ENCODE data around the gene MAPT. TPM values are rescaled to one million over a fixed set of nuclear protein-coding genes. Genes with fewer than 3 reads are reported as not detected.
A peak's percentile ranks its signal among the peaks of the same experiment; 100 is the strongest.

The MAPT gene
- total RNA-seq, 4 donors from 2014 or later: 1.7 to 2.3 (median 1.8) TPM

GRCh38 chr17:46042925-46043324, 148.6 kb downstream of the MAPT start:
- intact Hi-C loops (cut with DNase I; ENCODE audit: low total_unique reads) (loop anchor here (5.0 kb wide), 1 partner anchor 169 kb away; no protein-coding TSS in a partner anchor), in situ Hi-C loops (cut with MboI; ENCODE audit: low pct_ligation_motif_present in 1 of 4, low pct_unique_long_range_greater_than_20kb in 1 of 4, low sequenced_read_pairs in 3 of 4) (loop anchor here in 3 of 4 donors (5.0 to 25.0 kb wide), 3 partner anchors 142 to 169 kb away; no protein-coding TSS in a partner anchor)
- WGBS, 2 donors (ENCODE audit: low coverage in 1 of 2): 24 to 43% methylated on average over 3 of the region's 3 CpGs
- H3K9me3 ChIP-seq: no peaks in the 10 kb centered on the region
- H3K27ac ChIP-seq: peak overlapping the region; percentile 56 to 74 (median 65)
- no peak for DNase-seq
- H3K4me1 ChIP-seq: peaks cover 0 to 46% (median 34%) of the 10 kb centered on the region in 4 donors
- peaks cover 0 to 26% (median 10%) of the 10 kb centered on the region in 4 donors for H3K36me3 ChIP-seq
- TF ChIP-seq POLR2AphosphoS5 (IDR thresholded peaks at IDR 0.05) (no peak), EP300 (IDR thresholded peaks at IDR 0.05; ENCODE audit: low read depth) (no peak), POLR2A (IDR thresholded peaks at IDR 0.05) (no peak), CTCF (IDR thresholded peaks at IDR 0.05) (no peak)
- no peak overlapping the region for H3K4me3 ChIP-seq
- no peaks in the 10 kb centered on the region for H3K27me3 ChIP-seq

GRCh38 chr17:46043606-46044005, 149.3 kb downstream of the MAPT start:
- TF ChIP-seq POLR2A (IDR thresholded peaks at IDR 0.05): no peak
- TF ChIP-seq POLR2AphosphoS5 (IDR thresholded peaks at IDR 0.05): no peak
- TF ChIP-seq CTCF (IDR thresholded peaks at IDR 0.05): no peak
- TF ChIP-seq EP300 (IDR thresholded peaks at IDR 0.05; ENCODE audit: low read depth): no peak
- DNase-seq: no peak
- H3K4me1 ChIP-seq: peaks cover 0 to 46% (median 34%) of the 10 kb centered on the region in 4 donors
- peak overlapping the region; percentile 56 to 74 (median 65) for H3K27ac ChIP-seq
- in situ Hi-C loops (cut with MboI; ENCODE audit: low pct_ligation_motif_present in 1 of 4, low pct_unique_long_range_greater_than_20kb in 1 of 4, low sequenced_read_pairs in 3 of 4): loop anchor here in 3 of 4 donors (5.0 to 25.0 kb wide), 3 partner anchors 141 to 169 kb away; no protein-coding TSS in a partner anchor
- no peaks in the 10 kb centered on the region for H3K9me3 ChIP-seq
- H3K4me3 ChIP-seq: no peak overlapping the region
- H3K27me3 ChIP-seq: no peaks in the 10 kb centered on the region
- 70% methylated on average over 3 of the region's 3 CpGs; no CpG with 5 or more reads in 1 of the 2 donors for WGBS, 2 donors (ENCODE audit: low coverage in 1 of 2)
- H3K36me3 ChIP-seq: peaks cover 0 to 21% (median 10%) of the 10 kb centered on the region in 4 donors
- intact Hi-C loops (cut with DNase I; ENCODE audit: low total_unique reads): loop anchor here (5.0 kb wide), 1 partner anchor 169 kb away; no protein-coding TSS in a partner anchor

GRCh38 chr17:46044286-46044928, 150.1 kb downstream of the MAPT start:
- peaks cover 0 to 15% (median 6%) of the 10 kb centered on the region in 4 donors for H3K36me3 ChIP-seq
- peak; percentile 81 for DNase-seq
- WGBS, 2 donors (ENCODE audit: low coverage in 1 of 2): 35 to 37% methylated on average over 5 of the region's 5 CpGs
- H3K27me3 ChIP-seq: no peaks in the 10 kb centered on the region
- in situ Hi-C loops (cut with MboI; ENCODE audit: low pct_ligation_motif_present in 1 of 4, low pct_unique_long_range_greater_than_20kb in 1 of 4, low sequenced_read_pairs in 3 of 4): loop anchor here in 3 of 4 donors (5.0 to 25.0 kb wide), 3 partner anchors 140 to 168 kb away; no protein-coding TSS in a partner anchor
- H3K9me3 ChIP-seq: no peaks in the 10 kb centered on the region
- peaks cover 0 to 46% (median 34%) of the 10 kb centered on the region in 4 donors for H3K4me1 ChIP-seq
- intact Hi-C loops (cut with DNase I; ENCODE audit: low total_unique reads): loop anchor here (5.0 kb wide), 1 partner anchor 168 kb away; no protein-coding TSS in a partner anchor
- TF ChIP-seq POLR2AphosphoS5 (IDR thresholded peaks at IDR 0.05) (peak; percentile 12 to 52 (median 48)), CTCF (IDR thresholded peaks at IDR 0.05) (peak; percentile 71 to 94 (median 79)), POLR2A (IDR thresholded peaks at IDR 0.05) (no peak)
- H3K4me3 ChIP-seq: no peak overlapping the region
- peak overlapping the region; percentile 56 to 74 (median 65) for H3K27ac ChIP-seq

GRCh38 chr17:46044989-46045388, 150.6 kb downstream of the MAPT start:
- peaks cover 0 to 46% (median 34%) of the 10 kb centered on the region in 4 donors for H3K4me1 ChIP-seq
- TF ChIP-seq EP300 (IDR thresholded peaks at IDR 0.05; ENCODE audit: low read depth): no peak
- no peak for TF ChIP-seq POLR2AphosphoS5 (IDR thresholded peaks at IDR 0.05)
- TF ChIP-seq CTCF (IDR thresholded peaks at IDR 0.05): no peak
- TF ChIP-seq POLR2A (IDR thresholded peaks at IDR 0.05): no peak
- H3K36me3 ChIP-seq: peaks cover 0 to 12% (median 5%) of the 10 kb centered on the region in 4 donors
- no peak overlapping the region for H3K4me3 ChIP-seq
- 46 to 54% methylated on average over 2 of the region's 2 CpGs for WGBS, 2 donors (ENCODE audit: low coverage in 1 of 2)
- no peak for DNase-seq
- H3K9me3 ChIP-seq: no peaks in the 10 kb centered on the region
- no peaks in the 10 kb centered on the region for H3K27me3 ChIP-seq
- in situ Hi-C loops (cut with MboI; ENCODE audit: low pct_ligation_motif_present in 1 of 4, low pct_unique_long_range_greater_than_20kb in 1 of 4, low sequenced_read_pairs in 3 of 4) (loop anchor here in 3 of 4 donors (5.0 to 25.0 kb wide), 4 partner anchors 140 to 167 kb away; no protein-coding TSS in a partner anchor), intact Hi-C loops (cut with DNase I; ENCODE audit: low total_unique reads) (loop anchor here (5.0 kb wide), 2 partner anchors 147 to 167 kb away; partner anchors contain the start of gene KANSL1)
- peak overlapping the region; percentile 56 to 74 (median 65) for H3K27ac ChIP-seq
